Gastroesophageal sphincter (tissue), 3 donors: ENCODE data around the gene CDH13.

Experiments
- CTCF ChIP-seq, 4 experiments: fragments of 200-600 bp in 2 of 4; fragments of 450-650 bp in 2 of 4; sonication (generic) in 1 of 4; IDR thresholded peaks; one replicate each; pipeline ENCODE4 v1.5.1; 2017 to 2019; ENCODE audit warnings: antibody characterized with exemption in 4 of 4, mild to moderate bottlenecking in 2 of 4, moderate library complexity in 2 of 4
- EP300 ChIP-seq: sonication (generic); formaldehyde crosslinking; IDR thresholded peaks from one replicate; pipeline ENCODE4 v1.6.1; 2017; ENCODE audit warnings: antibody characterized with exemption, mild to moderate bottlenecking
- POLR2A ChIP-seq, 2 donors: fragments of 450-650 bp; IDR thresholded peaks; one replicate each; pipeline ENCODE4 v1.6.1; 2017; ENCODE audit warnings: antibody characterized with exemption in 2 of 2, mild to moderate bottlenecking in 2 of 2, moderate library complexity in 1 of 2
- POLR2AphosphoS5 ChIP-seq: sonication (generic); formaldehyde crosslinking; IDR thresholded peaks from one replicate; pipeline ENCODE4 v1.6.1; 2017; ENCODE audit warnings: antibody characterized with exemption

- TF ChIP-seq POLR2A (IDR thresholded peaks at IDR 0.05) = no peak
- no peak for TF ChIP-seq CTCF (IDR thresholded peaks at IDR 0.05)
- no peak for TF ChIP-seq EP300
- TF ChIP-seq POLR2AphosphoS5 = no peak
Observed at GRCh38 chr16:82936941-82937551, 310.3 kb downstream of the CDH13 start.
